HG03280 (cell line): Measurements from ENCODE around the gene RNF17.

Source experiments
- ATAC-seq: cut with Tn5 transposase; IDR thresholded peaks from one replicate; pipeline ENCODE4 v1.9.1; 2021; ENCODE audit warnings: mild to moderate bottlenecking, moderate library complexity; ENCODE audit not compliant: unreplicated experiment

Gene RNF17

GRCh38 chr13:24858953-24859352 is 95.0 kb downstream of the RNF17 start:
- no peak for ATAC-seq

GRCh38 chr13:24860770-24861169 is 96.8 kb downstream of the RNF17 start:
- no peak for ATAC-seq

GRCh38 chr13:24861617-24862362 is 97.8 kb downstream of the RNF17 start:
- ATAC-seq = no peak

GRCh38 chr13:24863748-24864540 is 100.0 kb downstream of the RNF17 start:
- no peak for ATAC-seq

GRCh38 chr13:24864579-24864978 is 100.6 kb downstream of the RNF17 start:
- no peak for ATAC-seq

DNA sequence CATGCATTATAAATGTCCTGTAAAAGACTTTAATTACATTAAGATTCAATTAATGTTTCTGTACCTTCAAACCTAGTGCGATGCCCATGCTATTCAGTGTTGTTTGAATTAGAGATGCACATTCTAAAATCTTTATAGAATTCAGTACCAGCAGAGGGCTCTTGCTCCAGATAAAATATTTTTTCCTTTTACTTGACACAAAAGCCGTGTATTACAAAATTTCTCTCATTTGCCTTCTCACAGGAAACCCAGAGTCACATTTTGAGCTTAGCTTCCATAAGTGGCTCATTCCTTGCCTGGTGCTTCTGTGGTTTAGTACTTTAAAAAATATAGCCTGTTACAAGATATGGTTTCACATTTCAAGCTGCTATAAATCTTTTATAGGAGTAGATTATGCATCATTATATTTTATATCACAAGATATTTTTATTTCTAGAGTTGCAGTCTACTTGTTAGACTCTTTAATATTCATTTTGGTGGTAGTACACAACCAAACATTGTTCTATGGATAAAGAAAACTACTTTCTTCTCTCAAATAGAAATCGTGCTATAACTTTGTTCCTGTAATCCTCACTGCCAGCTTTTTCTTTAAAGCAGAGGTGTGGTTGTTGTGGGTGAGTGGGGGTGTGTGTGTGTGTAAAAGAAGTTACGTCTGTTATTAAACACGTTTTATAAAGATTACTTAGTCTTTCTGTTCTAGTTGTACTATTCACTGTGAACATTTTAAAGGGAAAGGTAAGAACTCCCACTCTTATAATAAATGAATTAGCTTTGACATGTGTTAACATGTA is 101.4 kb downstream of the RNF17 start:
- ATAC-seq = no peak

GRCh38 chr13:24866488-24866887 is 102.5 kb downstream of the RNF17 start:
- ATAC-seq = no peak

DNA sequence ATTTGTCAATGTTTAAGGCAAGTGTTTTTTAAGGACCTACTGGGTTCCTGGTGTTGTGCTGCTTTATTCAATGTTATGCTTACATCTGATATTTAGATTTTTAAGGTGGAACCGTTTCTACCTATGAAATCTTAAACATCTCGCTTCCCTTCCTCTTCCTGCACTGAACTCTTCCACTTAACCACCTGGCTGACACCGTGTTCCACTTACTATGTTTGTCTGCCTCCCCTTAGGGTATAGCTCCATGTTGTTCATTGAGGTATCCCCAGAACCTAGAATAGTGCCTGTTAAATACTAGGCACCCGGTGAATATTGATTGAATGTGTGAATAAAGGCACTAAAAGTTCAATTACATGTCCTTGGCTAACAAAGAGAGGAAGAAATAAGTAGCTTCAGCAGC is 104.9 kb downstream of the RNF17 start:
- no peak for ATAC-seq

DNA sequence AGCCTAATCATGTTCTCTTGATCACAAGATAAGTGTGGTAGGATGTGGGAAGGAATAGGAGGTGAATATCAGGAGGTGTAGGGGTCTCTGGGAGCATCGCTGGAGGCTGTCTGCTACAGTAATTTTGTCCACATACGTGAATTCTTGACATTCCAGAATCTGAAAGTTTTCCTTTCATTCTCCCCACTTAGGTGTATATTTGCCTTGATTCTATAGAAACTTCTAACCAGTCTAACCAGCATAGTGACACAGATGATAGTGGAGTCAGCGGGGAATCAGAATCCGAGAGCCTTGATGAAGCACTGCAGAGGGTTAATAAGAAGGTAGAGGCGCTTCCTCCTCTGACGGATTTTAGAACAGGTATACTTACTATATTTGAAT is 106.4 kb downstream of the RNF17 start:
- no peak for ATAC-seq

- no peak for ATAC-seq
These were observed 111.6 kb downstream of the RNF17 start for GRCh38 chr13:24875566-24875965.

- ATAC-seq = no peak
These were observed 113.6 kb downstream of the RNF17 start for GRCh38 chr13:24877531-24877930.

- ATAC-seq = no peak
These were observed 114.4 kb downstream of the RNF17 start for GRCh38 chr13:24878340-24878739.

- ATAC-seq = no peak
These were observed 118.7 kb downstream of the RNF17 start for GRCh38 chr13:24882665-24883064.

- no peak for ATAC-seq
These were observed 123.8 kb downstream of the RNF17 start for GRCh38 chr13:24887759-24888158.

GRCh38 chr13:24888291-24888931 is 124.4 kb downstream of the RNF17 start:
- no peak for ATAC-seq

- ATAC-seq = no peak
These were observed 126.3 kb downstream of the RNF17 start for GRCh38 chr13:24890256-24890655.

DNA sequence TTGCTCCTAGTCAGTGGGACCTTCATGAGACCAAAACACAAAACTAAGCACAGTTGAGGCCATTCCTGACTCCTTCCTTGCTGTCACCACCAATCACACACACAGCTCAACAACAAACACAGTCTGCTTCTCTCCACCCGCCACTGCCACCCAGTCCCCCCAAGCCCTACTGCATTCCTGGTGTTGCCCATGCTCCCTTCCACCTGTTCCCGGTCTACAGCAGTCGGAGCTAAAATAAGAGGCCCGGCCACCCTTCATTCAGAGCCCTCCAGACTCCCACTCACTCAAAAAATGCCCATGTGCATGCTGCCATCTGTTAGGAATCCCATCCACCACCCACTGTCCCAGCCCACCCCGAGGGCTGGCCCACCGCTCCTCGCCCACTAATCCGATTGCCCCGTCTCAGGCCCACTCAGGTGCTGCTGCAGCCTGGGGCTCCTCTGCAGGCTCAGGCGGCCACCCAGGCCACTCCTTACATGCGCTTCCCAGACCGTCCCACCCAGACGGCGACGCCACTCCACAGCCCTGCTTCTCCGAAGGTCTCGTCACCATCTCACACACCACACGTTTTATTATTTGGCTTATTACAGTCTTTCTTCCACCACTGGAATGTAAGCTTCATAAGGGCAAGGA is 127.6 kb downstream of the RNF17 start:
- no peak for ATAC-seq

DNA sequence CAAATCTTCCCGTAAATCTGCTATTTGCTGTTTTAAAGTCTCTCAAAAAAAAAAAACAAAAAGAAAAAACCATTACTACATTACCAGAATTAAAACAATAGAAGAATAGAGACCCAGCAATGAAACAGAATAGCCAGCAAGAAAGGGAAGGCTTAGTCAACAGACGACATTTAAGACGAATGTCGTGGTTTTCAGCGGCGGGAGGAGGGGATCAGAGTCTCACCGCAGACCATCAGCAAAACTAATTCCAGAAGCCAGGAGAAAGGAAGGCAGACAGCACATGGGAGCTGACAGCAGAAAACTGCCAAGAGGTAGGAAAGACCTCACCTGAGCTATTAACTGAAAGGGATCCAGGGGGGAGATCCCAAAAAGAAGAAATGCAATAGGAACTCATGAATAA is 128.9 kb downstream of the RNF17 start:
- ATAC-seq = no peak

DNA sequence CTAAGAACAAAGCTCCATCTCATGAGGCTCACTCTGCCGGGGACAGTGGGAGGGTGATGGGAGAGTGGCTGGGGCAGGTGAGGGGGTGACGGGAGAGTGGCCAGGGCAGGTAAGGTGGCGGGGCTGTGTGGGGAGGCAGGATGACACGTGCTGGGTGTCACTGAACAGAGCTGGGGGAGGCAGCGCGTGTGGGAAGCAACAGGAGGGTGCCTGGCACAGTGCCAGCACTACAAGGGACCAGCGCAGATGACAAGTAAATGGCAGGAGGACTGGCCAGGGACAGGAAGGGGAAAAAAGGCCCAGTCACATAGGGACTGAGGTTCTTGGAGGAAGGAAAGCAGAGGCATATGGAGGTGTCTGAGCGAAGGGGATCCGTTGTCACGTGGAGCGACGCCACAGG is 129.9 kb downstream of the RNF17 start:
- no peak for ATAC-seq

GRCh38 chr13:24894277-24894971 is 130.5 kb downstream of the RNF17 start:
- no peak for ATAC-seq
